DMS79 treated with DMSO at 0.1 percent for 48 hours (cell line): ENCODE data around the gene NFIA.

Experiments
- DNase-seq: peaks from one replicate; lab custom pipeline; 2025; lab: John Stamatoyannopoulos, UW

Gene NFIA

DNA sequence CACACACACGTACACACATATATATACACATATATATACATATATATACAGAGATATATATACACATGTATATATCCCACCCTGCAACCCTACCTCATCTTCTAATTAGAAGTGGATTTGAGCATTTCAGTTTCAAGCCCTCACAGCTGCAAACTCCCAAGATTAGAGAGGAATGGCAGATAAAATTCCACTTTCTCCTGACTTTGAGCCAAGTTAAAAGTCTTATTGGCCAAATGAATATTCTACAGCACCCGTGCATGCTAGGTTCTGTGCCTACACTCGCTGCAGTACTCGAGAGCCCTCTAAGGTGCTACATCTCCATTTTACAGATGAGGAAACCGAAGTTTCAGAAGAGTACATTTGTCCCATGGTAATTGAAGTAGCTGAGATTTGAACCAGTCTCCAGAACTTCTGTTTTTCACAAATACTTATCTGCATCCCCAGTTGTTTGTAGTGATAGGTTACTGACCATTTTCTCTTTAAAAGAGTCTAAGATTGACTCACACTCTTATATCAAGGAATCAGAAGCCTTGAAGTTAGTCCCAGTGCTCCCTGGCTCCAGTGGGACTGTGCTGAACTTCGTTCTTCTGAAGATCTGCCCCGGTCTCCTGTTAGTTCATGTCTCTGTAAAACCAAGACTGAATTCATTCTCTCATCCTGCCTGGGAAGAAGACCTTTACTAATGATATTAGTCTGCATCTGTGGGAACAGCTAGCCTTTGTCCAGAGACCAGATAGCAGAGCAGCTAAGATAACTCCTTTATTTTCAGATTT is 350.4 kb downstream of the NFIA start:
- DNase-seq = no peak

DNA sequence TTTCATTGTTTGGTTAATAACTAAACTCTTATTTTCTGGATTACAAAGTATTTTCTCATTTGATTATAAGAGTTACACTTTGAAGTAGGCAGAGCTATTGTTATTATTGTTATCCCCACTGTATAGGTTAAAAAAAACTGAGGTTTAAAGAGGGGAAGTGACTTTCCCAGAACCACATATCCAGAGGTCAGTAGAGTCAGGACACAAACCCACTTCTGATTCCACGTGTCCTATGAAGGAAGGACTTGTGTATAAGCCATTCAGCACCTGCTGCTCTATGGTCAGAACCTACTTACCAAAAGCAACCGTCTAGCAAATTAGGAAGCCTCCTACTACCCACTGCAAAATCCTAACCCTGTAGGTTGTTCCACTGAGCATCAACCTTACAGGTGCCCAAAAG is 351.3 kb downstream of the NFIA start:
- no peak for DNase-seq

DNA sequence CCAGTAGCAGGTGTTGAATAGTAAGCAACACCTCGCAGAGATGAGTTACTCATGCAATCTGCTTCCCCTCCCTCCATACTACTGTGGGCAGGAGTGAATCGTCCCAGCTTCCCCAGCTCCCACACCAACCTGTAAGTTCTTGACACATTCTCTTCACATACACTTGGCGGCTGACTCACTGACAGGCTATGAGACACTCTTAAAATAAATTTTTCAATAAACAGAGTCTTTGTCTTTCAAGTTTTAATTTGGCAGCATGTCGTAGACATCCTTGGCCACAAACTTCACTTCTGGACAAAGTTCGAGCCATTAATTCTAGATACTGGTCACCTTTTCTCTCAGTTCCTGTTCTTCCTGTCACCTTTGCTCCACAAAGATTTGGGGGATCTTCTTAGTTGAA is 351.9 kb downstream of the NFIA start:
- no peak for DNase-seq

DNA sequence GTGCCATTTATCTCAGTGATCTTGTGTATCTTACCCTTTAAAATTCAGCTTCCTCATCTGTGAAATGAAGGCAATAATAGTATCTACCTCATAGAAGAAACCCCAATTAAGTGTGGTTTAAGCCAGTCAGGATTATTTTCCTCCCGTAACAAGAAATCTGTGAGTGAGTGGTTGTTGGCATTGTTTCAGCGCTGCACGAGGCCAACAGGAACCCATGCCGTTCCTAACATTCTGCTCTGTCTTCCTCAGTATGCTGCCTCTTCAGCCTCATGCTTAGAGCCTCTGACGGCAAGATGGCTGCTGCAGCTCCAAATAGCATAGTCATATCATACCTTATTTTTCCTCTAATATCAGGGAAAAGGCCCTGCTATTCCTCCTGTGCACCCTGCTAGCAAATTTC is 352.9 kb downstream of the NFIA start:
- DNase-seq = no peak

DNA sequence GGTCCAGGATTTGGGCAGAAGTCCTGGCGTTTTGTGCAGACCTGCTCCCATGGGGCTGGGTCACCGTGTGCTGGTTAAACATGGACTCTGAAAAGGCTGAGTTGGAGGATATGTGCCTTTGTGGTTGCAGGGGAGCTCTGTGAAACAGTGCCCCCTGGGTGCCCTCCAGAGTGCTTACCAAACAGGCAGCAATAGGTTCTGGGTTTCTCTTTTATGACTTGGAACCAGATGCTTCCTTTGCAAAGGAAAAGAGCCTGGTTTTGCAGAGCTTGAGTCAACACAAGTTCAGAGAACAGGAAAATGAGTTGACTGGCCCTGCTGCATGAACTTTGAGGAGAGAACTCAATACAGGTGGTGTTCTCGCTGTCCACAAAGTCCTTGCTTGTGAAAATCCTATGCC is 353.7 kb downstream of the NFIA start:
- DNase-seq = no peak

DNA sequence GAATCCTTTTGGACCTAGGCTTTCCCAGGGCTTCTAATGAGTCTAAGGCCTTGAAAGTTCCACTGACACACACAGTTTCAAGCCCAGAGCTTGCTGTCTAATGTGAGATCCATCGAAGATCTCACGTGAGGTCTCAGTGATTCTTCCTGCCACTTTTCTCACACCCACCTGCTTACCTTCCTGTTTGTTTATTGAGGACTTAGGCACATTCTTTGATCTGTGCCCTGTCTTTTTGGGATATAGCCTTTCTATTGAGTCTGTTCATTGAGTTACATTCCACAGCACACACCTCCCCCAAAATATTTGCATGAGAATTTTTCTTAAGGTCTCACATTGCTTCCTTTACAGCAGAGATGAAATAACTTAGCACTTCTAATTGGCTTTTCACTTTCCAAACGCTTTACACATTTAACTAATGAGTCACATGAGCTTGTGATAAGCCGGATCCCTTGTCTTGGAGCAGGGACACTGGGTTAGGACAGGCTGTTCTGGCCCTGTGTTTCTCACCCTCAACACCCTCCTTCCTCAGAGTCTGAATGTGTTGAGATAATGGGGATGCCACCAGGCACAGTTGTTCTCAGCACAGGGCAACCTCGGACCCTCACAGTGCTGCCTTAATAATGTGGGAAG is 354.2 kb downstream of the NFIA start:
- no peak for DNase-seq

DNA sequence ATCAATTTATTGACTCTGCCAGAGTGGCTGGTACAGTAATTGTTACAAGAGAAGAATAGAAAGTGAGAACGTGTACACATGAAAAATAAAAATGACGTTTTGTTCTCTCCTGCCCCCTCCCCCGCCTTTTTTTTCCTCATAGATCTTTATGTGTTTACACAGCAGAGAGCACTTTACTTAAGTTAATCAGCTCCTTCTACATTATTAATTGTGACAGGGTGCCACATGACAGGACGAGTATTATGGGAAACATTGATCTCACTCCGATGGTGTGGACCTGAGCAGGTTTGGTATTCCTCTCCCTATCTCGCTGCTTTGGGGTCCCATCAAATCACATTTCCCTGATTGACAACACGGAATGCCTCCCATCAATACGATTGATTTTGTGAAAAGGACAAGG is 356.9 kb downstream of the NFIA start:
- no peak for DNase-seq

DNA sequence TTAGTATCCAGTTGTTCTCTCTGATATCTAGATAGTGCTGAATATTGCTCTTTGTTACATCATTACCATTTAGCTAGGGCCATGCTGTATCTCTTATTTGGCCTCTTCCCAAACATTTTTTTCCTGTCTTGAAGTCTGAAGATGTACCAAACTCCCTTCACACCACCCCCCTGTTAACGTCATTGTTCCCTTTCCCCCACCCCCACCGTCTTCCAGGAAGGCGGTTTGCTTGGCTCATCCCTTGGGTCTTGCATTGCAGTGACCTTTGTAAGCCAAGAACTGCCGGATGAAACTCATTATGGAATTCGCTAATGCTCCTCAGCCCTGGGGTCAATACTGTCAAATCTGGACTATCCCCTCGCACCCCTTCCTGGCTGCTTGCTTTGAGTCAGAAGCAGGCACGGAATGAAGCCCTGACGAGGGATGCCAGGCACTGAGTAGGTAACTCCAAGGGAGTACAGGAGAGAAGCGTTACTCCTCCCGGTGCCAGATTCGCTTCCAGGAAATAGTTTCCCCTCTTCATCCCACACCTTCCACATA is 359.4 kb downstream of the NFIA start:
- DNase-seq = no peak

DNA sequence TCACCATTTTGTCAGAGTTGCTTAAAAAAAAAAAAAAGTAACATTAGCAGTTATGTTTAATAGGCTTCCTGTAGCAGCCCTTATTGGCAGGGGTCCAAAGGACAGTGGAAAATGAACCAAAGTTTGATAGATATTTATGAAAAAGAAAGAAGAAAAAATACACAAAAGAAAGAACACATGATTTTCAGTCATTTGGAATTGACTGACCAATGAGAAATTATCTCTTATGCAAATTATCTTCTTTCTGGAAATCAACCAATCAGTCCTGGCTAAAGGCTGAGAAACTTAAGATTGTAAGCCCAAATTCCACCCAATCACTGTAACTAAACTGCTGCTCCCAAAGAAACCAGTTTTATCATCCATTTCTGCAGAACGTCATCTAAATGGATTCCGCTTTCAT is 360.2 kb downstream of the NFIA start:
- DNase-seq = no peak

DNA sequence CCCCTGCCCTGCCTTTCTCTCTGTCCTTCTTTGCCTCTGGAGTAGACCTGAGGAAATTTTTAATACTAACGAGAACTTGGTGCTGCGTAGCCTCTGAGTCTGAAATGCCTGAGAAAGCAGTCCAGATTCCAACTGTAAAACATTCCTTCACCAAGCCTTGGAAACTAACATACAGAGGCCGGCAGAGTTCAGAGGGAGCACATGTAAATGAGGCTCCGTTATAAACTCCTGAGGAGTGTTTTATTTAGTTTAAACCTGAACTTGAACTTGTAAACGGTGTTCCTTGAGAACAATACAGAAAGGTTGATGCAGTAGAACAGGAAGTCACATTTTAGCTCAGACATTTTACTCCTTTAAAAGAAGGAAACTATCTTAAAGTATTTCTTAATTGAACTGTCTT is 361.9 kb downstream of the NFIA start:
- no peak for DNase-seq

DNA sequence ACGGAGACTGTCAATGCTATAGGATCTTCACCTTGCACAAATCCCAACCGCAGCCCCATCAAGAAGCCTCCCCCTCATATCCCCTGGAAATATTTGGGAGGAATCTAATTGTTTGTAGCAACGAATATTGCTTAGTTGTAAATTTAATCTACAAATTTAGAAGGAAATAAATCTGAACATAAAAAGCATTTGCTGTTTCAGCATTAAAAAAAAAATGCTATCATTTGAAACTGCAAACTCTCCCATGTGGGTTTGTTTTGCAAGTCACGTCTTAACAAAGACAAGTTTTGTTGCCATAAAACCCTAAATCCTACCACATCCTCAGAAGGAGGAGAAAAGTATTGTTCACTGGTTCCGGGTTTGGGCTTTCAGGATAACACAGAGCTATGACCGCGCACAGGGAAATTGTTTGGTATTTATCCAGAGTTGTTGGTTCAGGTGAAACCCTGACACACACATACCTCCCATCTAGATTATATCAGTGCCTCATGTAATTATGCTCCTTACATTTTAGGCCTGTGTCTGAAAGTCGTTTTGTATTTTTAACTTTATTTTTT is 363.0 kb downstream of the NFIA start:
- no peak for DNase-seq

DNA sequence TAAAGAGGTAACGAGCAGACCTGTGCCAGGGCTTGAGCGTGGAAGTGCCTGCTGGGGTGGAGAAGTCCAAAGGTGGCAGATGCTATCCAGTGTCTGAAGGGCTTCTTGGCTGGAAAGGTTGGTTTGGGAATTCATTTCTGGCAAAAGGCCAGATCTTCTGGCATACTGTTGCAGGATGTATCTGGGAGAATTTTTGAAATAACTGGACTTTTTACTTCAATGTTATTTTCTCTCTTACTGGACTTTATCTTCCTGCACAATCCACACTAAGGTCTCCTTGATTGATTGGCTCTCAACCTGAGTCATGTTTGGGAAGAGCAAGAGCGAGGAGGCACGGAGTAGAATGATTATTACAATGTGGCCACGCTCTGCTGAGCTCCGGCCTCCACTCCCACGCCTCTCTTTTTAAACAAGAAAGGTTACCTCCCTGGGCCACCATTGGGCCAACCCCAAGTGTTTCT is 364.2 kb downstream of the NFIA start:
- DNase-seq = peak; percentile 6

DNA sequence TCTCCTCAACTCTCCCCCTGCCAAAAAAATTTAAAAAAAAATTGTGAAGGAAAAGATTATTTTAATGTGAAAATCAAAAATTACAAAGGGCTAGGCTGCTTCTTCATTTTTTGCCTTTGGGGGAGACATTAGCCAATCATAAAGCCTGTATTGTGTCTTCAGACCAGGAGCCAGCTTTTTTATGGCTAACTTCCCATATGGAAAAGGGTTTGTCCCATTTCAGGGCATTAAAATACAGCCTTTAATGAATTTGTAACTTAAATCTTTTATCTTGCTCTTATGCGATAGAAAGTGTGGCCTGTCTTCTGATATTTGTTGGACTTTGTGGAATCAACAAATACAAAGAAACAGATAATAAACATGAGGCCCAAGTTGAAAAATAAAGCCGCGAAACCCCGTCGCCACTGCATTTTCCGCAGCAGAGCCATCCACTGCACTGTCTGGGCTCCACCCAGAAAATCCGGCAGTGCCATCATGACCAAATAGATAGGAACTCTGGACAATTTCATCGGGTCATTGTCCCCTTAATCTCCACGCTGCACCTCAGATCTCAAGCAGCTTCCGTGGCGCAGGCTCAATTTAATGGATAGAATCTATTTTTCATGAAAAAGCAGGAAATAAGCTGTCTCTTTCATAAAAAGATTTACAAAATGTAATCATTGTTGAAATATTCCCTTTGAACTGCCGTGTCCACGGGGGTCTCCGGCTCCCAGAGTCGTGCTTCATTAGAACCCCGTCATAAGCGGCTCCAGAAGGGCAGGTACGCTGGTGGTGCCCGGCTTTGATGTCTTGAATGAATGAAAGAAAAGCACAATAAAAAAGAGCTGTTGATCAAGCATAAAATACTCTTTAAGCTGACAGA is 365.0 kb downstream of the NFIA start:
- no peak for DNase-seq

DNA sequence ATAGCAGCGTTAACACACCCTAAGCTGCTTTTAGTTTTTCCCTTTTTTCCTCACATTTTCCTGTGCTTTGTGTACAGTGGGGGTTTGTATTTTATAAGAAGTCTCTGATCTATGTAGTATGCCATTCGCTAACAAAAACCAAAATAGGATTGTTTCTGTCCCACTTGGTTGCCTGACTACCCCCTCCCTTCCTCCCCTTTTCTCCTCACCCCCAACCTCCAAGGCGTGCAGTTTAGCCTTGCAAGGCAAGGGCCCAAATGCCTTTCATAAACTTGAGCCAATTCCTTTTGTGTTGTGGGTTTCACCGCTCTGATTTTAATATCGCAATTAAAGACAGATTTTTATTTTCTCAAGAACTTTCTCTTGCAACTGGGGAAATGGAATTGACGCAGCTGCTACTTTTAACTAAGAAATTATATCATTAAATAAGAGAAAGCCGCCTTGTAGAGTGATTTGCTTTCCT is 365.6 kb downstream of the NFIA start:
- no peak for DNase-seq

DNA sequence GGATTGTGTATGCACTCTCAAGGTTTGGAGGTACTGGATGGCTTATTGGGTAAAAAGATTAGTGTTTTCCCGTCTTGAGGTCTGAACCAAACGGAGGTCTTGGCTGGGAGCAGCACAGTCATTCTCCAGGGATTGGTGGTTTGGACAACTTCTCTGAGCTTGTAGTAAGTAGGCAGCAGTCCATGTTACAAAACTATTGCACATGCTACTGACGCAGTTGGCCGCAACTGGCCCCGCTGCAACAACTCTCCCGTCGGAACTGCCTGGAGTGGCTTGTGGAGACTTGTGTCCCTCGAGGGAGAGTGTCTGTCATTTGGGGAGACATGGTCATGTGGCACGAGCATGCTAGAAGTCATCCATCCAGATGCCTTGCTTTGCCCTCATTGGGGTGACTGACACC is 366.6 kb downstream of the NFIA start:
- no peak for DNase-seq

DNA sequence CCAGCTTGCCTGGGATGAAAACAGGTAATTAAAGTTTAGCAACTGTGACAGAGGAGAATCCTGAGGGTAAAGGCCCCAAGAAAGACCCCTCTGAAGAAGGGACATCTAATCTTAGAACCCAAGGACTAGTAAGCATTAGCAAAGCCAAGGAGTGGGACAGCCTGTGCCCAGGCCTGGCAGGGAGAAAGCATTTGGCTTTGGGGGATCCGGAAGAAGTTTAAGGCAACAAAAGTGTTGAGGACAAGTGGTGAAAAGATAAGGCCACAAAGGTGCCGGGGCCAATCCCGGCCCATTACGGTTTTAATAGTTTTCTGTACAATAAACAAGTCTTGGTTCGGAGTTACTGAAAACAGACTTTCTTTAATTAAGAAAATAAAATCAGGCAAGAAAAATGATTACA is 367.0 kb downstream of the NFIA start:
- DNase-seq = no peak

DNA sequence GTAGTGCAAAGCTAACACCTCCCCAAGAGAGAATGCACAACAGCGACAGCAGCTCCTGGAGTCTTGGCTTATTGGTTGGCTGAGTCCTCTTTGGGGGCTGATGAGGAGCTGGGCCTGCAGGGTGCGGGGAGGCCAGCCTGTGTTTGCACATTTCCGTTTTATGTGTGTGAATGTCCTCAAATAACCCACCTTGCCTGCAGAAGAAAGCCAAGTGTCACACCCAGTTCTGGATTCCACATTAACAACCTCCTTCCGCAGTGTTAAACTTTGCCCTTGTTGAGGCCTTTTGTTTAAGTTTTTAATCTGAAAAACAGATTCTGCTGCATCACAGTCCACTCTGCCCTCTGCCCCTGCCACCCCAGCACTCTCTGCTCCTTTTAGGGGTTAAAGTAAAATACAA is 368.1 kb downstream of the NFIA start:
- no peak for DNase-seq

DNA sequence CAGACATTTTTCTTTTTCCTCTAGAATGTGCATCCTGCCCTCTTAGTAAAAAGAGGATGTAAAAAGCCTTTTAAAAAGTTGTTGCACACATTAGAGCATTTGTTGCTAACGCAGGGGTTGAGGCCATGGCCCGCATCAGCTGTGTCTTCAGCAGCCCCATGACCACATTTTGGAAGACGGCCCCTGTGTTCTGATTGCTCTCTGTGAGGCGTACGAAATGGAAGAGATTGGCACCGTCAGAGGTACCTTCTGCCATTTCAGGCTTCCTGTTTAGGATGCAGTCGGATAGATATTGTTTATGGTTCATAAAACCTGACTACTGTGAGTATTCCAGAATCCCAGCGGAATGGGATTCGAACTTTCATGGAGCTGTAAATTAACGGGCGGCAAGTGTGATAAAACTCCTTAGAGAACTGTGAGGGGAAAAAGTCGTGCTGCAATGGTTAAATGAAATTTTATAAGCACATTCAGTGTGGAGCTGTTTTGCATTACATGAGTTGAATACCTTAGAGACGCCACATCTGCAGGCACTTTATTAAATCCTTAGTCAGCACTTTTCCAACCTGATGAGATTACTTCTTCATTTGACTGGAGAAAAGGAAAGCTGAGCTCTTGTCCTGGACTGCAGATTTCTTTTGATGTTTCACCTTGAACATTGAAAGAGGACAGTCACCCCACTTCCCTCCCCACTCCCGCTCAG is 368.7 kb downstream of the NFIA start:
- no peak for DNase-seq

DNA sequence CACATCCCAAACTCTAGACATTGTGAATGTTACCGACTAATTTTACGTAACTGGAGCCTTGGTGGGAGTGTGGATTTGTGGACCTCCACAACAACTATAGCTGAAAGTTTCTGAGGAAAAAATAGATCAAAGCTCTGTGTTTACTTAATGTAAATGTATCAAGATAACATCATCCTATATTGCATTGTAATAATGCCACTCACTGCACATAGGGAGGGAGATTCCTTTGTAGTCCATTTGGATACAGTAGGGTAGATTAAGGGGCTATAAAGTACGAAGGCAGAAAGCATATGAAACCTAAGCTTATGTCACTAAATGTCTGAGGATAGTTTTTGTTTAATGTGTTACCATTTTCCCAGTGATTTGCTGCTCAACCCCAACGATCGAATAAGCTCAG is 369.2 kb downstream of the NFIA start:
- DNase-seq = no peak

DNA sequence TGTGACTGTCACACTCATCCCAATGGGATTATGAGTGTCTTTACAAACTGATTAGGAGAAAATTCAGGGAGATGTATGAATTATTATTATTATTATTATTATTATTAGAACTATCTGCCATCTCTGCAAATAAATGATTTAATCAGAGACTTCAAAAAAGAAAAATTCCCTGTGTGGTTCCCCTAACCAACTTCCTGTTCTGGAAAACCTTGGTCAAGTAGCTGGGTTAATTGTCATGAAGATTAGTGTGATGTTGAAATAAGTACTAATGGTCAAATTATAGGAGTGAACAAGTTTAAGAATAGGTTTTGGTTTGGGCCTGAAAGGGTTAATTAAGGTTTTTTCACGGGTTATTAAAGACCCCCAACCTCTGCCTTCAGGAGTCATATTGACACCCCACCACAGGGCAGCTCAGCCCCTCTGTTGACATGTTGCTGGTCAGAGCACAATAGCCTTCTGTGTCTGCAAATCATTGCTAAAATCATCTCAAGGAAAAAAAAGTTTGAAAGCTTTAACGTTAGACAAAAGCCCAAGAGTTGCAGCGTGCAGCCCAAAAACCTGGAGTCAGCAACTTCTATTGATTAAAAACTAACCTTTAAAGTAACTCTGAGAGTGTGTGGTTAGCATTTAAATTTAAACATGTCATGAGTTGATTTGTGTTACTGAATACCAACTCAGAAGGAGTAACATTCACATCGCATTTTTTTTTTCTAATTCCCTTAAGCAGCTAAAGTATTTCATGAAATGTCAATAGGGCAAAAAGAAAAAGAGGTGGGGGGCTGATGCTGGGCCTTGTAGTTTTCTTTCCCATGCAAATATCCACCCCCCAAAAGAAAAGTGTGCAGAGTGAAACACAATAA is 370.0 kb downstream of the NFIA start:
- no peak for DNase-seq
